Karpas-422 (cell line): ENCODE results near the gene PCDHGA5. TPM values are rescaled to one million over a fixed set of nuclear protein-coding genes. Genes with fewer than 3 reads are reported as not detected.
"Not testable (repeated sequence)": the region's sequence is repeated elsewhere in the genome, so short reads cannot be mapped to it uniquely, and the experiment has no call there.

Experiments
- DNase-seq: peaks from one replicate; pipeline ENCODE4 v3.0.0-alpha.2; 2015
- H2AFZ ChIP-seq: fragments of 200-600 bp; sonication (generic); 2 replicates; pipeline ENCODE4 v1.6.1; 2014; ENCODE audit warnings: antibody characterized with exemption, low read length, mixed read lengths
- H3K27ac ChIP-seq: fragments of 200-600 bp; sonication (generic); 2 replicates; pipeline ENCODE4 v1.5.1; 2014; ENCODE audit warnings: mild to moderate bottlenecking, low read length, moderate library complexity
- H3K27me3 ChIP-seq: fragments of 200-600 bp; sonication (generic); 2 replicates; pipeline ENCODE4 v1.6.1; 2014; ENCODE audit warnings: low read length, mixed read lengths
- H3K36me3 ChIP-seq: fragments of 200-600 bp; sonication (generic); 2 replicates; pipeline ENCODE4 v1.6.1; 2014; ENCODE audit warnings: low read length, mixed read lengths; ENCODE audit not compliant: insufficient read depth
- H3K4me1 ChIP-seq: fragments of 200-600 bp; sonication (generic); 2 replicates; pipeline ENCODE4 v1.6.1; 2014; ENCODE audit warnings: mild to moderate bottlenecking, low read length, mixed read lengths
- H3K4me2 ChIP-seq: fragments of 200-600 bp; sonication (generic); 2 replicates; pipeline ENCODE4 v1.6.1; 2014; ENCODE audit warnings: low read length, low read depth, mild to moderate bottlenecking; ENCODE audit not compliant: poor library complexity, severe bottlenecking
- H3K4me3 ChIP-seq: fragments of 200-600 bp; sonication (generic); 2 replicates; pipeline ENCODE4 v1.5.1; 2014; ENCODE audit warnings: mild to moderate bottlenecking, antibody characterized with exemption, low read length, mixed read lengths
- H3K79me2 ChIP-seq: fragments of 200-600 bp; sonication (generic); 2 replicates; pipeline ENCODE4 v1.6.1; 2014; ENCODE audit warnings: mild to moderate bottlenecking, low read length, mixed read lengths
- H3K9ac ChIP-seq: fragments of 200-600 bp; sonication (generic); 2 replicates; pipeline ENCODE4 v1.6.0; 2014; ENCODE audit warnings: low read length
- H3K9me2 ChIP-seq: fragments of 200-600 bp; sonication (generic), shearing (Covaris generic); replicated peaks from 2 replicates; pipeline ENCODE4 v1.6.0; 2014; ENCODE audit warnings: mild to moderate bottlenecking, low read length, moderate library complexity; ENCODE audit not compliant: insufficient read depth
- H3K9me3 ChIP-seq: fragments of 300-700, 200-600 bp; sonication (generic); 2 replicates; pipeline ENCODE4 v1.6.1; 2014; ENCODE audit warnings: low read length, mixed read lengths
- H4K20me1 ChIP-seq: fragments of 200-600 bp; sonication (generic); 2 replicates; pipeline ENCODE4 v1.6.1; 2014; ENCODE audit warnings: mild to moderate bottlenecking, antibody characterized with exemption, low read length, low read depth; ENCODE audit not compliant: insufficient read depth
- total RNA-seq: library from RNA; depleted of rRNA; stranded (reverse); fragments of >200 nt; shearing (Covaris generic); gene quantifications from 2 replicates; pipeline ENCODE4 v1.2.3, GENCODE V29; 2014; ENCODE audit warnings: low replicate concordance; rRNA removed

The PCDHGA5 gene
- total RNA-seq, 1 experiment from 2014 or later, result 8.8 TPM

DNA sequence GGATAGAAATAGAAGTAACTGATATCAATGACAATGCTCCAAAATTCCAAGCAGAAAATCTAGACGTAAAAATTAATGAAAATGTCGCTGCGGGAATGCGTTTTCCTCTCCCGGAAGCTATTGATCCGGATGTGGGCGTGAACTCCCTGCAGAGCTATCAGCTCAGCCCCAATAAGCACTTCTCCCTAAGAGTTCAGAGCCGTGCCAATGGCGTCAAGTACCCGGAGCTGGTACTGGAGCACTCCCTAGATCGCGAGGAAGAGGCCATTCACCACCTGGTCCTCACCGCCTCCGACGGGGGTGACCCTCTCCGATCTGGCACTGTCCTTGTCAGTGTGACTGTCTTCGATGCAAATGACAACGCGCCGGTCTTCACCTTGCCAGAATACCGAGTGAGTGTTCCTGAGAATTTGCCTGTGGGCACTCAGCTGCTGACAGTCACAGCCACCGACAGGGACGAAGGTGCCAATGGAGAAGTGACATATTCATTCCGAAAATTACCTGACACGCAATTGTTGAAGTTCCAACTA is 49.6 kb downstream of the PCDHGA5 start:
- no peaks in the 10 kb centered on the region for H3K27me3 ChIP-seq
- DNase-seq, result no peak
- H2AFZ ChIP-seq, result no peak overlapping the region
- H3K9me3 ChIP-seq, result peaks cover 6% of the 10 kb centered on the region; the same call in 1 of the 2 replicates
- no peaks in the 10 kb centered on the region for H4K20me1 ChIP-seq
- peaks cover 3% of the 10 kb centered on the region; the same call in 1 of the 2 replicates for H3K4me1 ChIP-seq
- H3K9me2 ChIP-seq, result no peaks in the 10 kb centered on the region
- no peak overlapping the region for H3K4me2 ChIP-seq
- H3K79me2 ChIP-seq, result peaks cover 13% of the 10 kb centered on the region
- H3K27ac ChIP-seq, result no peak overlapping the region
- H3K36me3 ChIP-seq, result peaks cover 18% of the 10 kb centered on the region
- H3K9ac ChIP-seq, result no peak overlapping the region
- H3K4me3 ChIP-seq, result no peak overlapping the region

DNA sequence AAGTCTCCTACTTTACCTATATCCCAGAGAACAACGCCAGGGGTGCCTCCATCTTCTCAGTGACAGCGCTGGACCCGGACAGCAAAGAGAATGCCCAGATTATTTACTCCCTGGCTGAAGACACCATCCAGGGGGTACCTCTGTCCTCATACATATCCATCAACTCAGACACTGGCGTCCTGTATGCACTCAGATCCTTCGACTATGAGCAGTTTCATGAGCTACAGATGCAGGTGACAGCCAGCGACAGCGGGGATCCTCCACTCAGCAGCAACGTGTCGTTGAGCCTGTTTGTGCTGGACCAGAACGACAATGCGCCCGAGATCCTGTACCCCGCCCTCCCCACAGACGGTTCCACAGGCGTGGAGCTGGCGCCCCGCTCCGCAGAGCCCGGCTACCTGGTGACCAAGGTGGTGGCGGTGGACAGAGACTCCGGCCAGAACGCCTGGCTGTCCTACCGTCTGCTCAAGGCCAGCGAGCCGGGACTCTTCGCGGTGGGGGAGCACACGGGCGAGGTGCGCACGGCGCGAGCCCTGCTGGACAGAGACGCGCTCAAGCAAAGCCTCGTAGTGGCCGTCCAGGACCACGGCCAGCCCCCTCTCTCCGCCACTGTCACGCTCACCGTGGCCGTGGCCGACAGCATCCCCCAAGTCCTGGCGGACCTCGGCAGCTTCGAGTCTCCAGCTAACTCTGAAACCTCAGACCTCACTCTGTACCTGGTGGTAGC is 50.7 kb downstream of the PCDHGA5 start:
- not testable (repeated sequence) for H4K20me1 ChIP-seq, H3K9ac ChIP-seq, H3K79me2 ChIP-seq, DNase-seq, H3K4me2 ChIP-seq, H3K4me3 ChIP-seq, H3K27ac ChIP-seq, H3K9me2 ChIP-seq, H3K9me3 ChIP-seq, H2AFZ ChIP-seq, H3K27me3 ChIP-seq, H3K4me1 ChIP-seq
- peaks cover 18% of the 10 kb centered on the region for H3K36me3 ChIP-seq

DNA sequence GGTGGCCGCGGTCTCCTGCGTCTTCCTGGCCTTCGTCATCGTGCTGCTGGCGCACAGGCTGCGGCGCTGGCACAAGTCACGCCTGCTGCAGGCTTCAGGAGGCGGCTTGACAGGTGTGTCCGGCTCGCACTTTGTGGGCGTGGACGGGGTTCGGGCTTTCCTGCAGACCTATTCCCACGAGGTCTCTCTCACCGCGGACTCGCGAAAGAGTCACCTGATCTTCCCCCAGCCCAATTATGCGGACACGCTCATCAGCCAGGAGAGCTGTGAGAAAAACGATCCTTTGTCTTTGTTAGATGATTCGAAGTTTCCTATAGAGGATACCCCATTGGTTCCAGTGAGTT is 51.3 kb downstream of the PCDHGA5 start:
- DNase-seq, H3K9me3 ChIP-seq, H3K79me2 ChIP-seq, H2AFZ ChIP-seq, H3K27ac ChIP-seq, H3K4me2 ChIP-seq, H3K9me2 ChIP-seq, H4K20me1 ChIP-seq, H3K4me3 ChIP-seq, H3K9ac ChIP-seq, H3K4me1 ChIP-seq, H3K27me3 ChIP-seq: not testable (repeated sequence)
- H3K36me3 ChIP-seq, result peaks cover 18% of the 10 kb centered on the region

Other genes with a start within 250 kb of the PCDHGA5 start
- not detected in 2 replicates for gene PCDHB4, start 242.3 kb upstream of the PCDHGA5 start, total RNA-seq
- not detected in 2 replicates for gene PCDHB5, start 229.0 kb upstream of the PCDHGA5 start, total RNA-seq
- gene PCDHB6, start 214.1 kb upstream of the PCDHGA5 start, total RNA-seq, result not detected in 2 replicates
- not detected in 2 replicates for gene PCDHB7, start 191.5 kb upstream of the PCDHGA5 start, total RNA-seq
- gene PCDHB8, start 186.4 kb upstream of the PCDHGA5 start, total RNA-seq, result not detected in 2 replicates
- 0.04 and 0.54 TPM in 2 replicates for gene PCDHB16, start 181.8 kb upstream of the PCDHGA5 start, total RNA-seq
- gene PCDHB9, start 177.0 kb upstream of the PCDHGA5 start, total RNA-seq, result 0.11 and 0.29 TPM in 2 replicates
- 0.11 TPM in 1 of 2 replicates, not detected in the other for gene PCDHB10, start 171.8 kb upstream of the PCDHGA5 start, total RNA-seq
- gene PCDHB11, start 164.5 kb upstream of the PCDHGA5 start, total RNA-seq, result not detected in 2 replicates
- not detected in 2 replicates for gene PCDHB12, start 155.4 kb upstream of the PCDHGA5 start, total RNA-seq
- 0.19 and 0.69 TPM in 2 replicates for gene PCDHB13, start 150.2 kb upstream of the PCDHGA5 start, total RNA-seq
- gene PCDHB14, start 140.8 kb upstream of the PCDHGA5 start, total RNA-seq, result 0.48 and 0.90 TPM in 2 replicates
- 0.25 TPM in 1 of 2 replicates, not detected in the other for gene PCDHB15, start 118.8 kb upstream of the PCDHGA5 start, total RNA-seq
- gene SLC25A2, start 60.1 kb upstream of the PCDHGA5 start, total RNA-seq, result 0.65 and 0.82 TPM in 2 replicates
- gene TAF7, start 43.4 kb upstream of the PCDHGA5 start, total RNA-seq, result 70.0 and 85.9 TPM in 2 replicates
- gene PCDHGA1, start 33.6 kb upstream of the PCDHGA5 start, total RNA-seq, result 0.48 and 1.2 TPM in 2 replicates
- gene PCDHGA2, start 25.4 kb upstream of the PCDHGA5 start, total RNA-seq, result 0.04 TPM in 1 of 2 replicates, not detected in the other
- not detected in 2 replicates for gene PCDHGA3, start 20.3 kb upstream of the PCDHGA5 start, total RNA-seq
- 14.0 and 15.3 TPM in 2 replicates for gene PCDHGB1, start 14.1 kb upstream of the PCDHGA5 start, total RNA-seq
- 11.1 and 13.5 TPM in 2 replicates for gene PCDHGA4, start 9.1 kb upstream of the PCDHGA5 start, total RNA-seq
- 9.8 and 11.5 TPM in 2 replicates for gene PCDHGB2, start 4.2 kb upstream of the PCDHGA5 start, total RNA-seq
- 19.5 and 22.7 TPM in 2 replicates for gene PCDHGB3, start 6.1 kb downstream of the PCDHGA5 start, total RNA-seq
- 10.9 and 14.5 TPM in 2 replicates for gene PCDHGA6, start 9.7 kb downstream of the PCDHGA5 start, total RNA-seq
- gene PCDHGA7, start 18.6 kb downstream of the PCDHGA5 start, total RNA-seq, result 8.4 and 11.5 TPM in 2 replicates
- gene PCDHGB4, start 23.5 kb downstream of the PCDHGA5 start, total RNA-seq, result 6.3 and 10.0 TPM in 2 replicates
- 8.8 and 9.6 TPM in 2 replicates for gene PCDHGA8, start 28.5 kb downstream of the PCDHGA5 start, total RNA-seq
- gene PCDHGB5, start 33.8 kb downstream of the PCDHGA5 start, total RNA-seq, result 17.0 and 26.4 TPM in 2 replicates
- gene PCDHGA9, start 38.6 kb downstream of the PCDHGA5 start, total RNA-seq, result 13.0 and 15.7 TPM in 2 replicates
- 5.5 and 8.8 TPM in 2 replicates for gene PCDHGB6, start 43.9 kb downstream of the PCDHGA5 start, total RNA-seq
- 8.5 and 11.2 TPM in 2 replicates for gene PCDHGA10, start 48.8 kb downstream of the PCDHGA5 start, total RNA-seq
- 6.3 and 10.4 TPM in 2 replicates for gene PCDHGB7, start 53.5 kb downstream of the PCDHGA5 start, total RNA-seq
- 9.3 and 10.4 TPM in 2 replicates for gene PCDHGA11, start 56.9 kb downstream of the PCDHGA5 start, total RNA-seq
- 6.6 and 7.8 TPM in 2 replicates for gene PCDHGA12, start 66.3 kb downstream of the PCDHGA5 start, total RNA-seq
- 61.3 and 75.2 TPM in 2 replicates for gene PCDHGC3, start 111.8 kb downstream of the PCDHGA5 start, total RNA-seq
- gene PCDHGC4, start 120.9 kb downstream of the PCDHGA5 start, total RNA-seq, result 7.0 and 11.8 TPM in 2 replicates
- 5.1 and 5.8 TPM in 2 replicates for gene PCDHGC5, start 124.9 kb downstream of the PCDHGA5 start, total RNA-seq